Hippocampal formation (tissue), 2 donors: ENCODE data around the gene FAM135A.
A peak's percentile ranks its signal among the peaks of the same experiment; 100 is the strongest.
"Not testable (repeated sequence)": the region's sequence is repeated elsewhere in the genome, so short reads cannot be mapped to it uniquely, and the experiment has no call there.

Source experiments
- DNase-seq, 2 donors: peaks; one replicate each; lab custom pipeline; 2025; lab: John Stamatoyannopoulos, UW

FAM135A gene

DNA sequence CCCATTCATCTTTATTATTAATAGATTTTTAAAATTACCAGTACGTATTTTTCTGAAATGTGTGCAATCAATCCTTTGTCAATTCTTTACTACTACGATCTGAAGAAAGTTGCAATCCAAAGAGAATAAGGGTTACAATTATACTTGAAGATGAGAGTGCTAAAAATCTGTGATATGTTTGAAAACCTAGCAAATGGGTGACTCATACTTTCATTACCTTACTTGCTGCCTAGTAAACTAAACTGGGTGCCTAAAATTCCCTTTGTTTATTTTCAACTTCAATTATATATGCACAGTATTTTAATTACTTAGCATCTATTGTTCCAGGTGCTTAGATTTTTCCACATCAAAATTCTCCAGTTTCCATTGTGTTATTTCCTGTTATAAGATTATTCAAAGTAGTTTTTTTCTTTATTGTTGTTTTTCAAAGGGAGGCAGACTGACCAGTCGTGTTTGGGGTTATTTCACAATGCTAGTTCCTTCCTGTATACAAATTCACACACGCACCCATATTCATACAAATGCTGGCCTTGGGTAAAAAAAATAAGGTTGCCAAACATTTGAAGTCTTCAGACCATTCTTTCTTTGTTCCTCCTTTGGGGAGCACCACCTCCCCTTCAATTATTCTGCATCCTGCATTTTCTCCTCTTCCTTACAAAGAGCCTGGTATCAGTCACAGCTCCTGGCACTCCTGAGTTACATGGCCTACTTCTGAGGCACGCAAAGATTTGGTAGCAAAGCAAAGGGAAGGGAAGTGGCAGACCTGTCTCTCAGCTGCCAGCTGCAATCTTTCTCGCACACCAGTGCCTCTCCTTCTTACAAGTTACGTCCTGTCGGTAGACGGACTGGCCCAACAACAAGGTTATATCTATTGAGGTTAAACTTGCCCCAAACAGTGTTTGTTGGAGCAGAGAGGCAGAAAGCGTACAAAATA is 16.2 kb upstream of the FAM135A start:
- DNase-seq: no peak

GRCh38 chr6:70398783-70399728 is 14.3 kb upstream of the FAM135A start:
- no peak for DNase-seq

- DNase-seq: no peak
These were observed 8.7 kb upstream of the FAM135A start for GRCh38 chr6:70404658-70405057.

GRCh38 chr6:70409216-70409615 is 4.1 kb upstream of the FAM135A start:
- no peak for DNase-seq

DNA sequence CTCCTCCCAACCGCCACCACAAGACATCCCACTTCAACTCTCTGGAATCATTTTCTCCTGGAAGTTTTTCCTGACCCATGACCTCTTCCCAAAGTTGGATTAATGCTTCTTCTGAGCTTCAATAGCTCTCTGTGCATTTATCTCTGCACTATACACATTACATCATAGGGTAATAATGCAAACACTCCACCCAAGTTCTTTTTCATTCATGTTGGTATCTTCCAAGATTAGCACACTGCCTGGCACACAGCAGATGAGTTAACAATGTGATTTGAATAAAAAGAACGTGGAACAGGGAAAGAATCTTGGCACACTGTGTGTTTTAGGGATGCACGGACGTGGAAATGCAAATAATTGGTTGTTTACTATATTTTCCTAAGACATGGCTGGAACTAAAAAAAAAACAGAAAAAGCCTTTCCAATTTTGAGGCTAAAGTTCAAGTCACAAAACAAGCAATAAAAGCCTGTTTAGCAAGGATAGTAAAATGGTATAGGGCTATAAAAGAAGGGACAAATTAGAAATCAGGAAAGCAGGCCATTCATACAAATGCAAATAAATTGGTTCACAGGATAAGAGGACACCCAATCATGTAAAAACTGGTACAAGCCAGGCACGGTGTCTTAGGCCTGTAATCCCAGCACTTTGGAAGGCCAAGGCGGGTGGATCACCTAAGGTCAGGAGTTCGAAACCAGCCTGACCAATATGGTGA is 1.6 kb upstream of the FAM135A start:
- no peak for DNase-seq

DNA sequence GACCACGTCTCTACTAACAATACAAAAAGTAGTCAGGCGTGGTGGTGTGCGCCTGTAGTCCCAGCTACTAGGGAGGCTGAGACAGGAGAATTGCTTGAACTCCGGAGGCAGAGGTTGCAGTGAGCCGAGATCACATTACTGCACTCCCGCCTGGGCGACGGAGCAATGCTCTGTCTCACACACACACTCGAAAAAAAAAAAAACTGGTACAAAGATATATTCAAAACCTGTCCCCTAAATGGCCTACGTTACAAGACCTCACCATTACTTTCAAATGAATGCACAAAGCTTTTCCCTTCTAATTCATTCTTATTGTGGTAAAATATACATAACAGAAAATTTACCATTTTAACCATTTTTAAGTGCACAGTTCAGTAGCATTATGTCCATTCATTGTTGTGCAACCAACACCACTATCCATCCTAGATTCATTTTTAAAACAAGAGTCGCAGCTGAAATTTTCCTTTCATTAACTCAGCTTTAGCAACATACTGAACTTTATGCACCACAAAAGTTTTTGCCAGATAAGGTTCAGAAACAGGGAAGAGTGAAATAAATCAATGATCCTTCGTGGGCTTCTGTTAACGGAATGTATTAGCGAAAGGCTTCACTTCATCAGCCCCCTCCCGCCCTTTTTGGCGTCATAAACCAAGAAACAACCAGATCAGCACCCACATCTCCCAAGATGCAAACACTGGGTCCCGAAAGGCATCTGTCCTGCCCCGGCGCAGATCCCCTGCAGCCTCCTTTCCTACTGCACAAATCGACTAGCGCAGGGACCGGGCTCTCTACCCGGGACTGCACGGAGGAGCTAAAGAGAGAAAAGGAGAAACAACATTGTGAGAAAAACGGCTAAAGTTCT is 825 bp upstream of the FAM135A start:
- no peak for DNase-seq

DNA sequence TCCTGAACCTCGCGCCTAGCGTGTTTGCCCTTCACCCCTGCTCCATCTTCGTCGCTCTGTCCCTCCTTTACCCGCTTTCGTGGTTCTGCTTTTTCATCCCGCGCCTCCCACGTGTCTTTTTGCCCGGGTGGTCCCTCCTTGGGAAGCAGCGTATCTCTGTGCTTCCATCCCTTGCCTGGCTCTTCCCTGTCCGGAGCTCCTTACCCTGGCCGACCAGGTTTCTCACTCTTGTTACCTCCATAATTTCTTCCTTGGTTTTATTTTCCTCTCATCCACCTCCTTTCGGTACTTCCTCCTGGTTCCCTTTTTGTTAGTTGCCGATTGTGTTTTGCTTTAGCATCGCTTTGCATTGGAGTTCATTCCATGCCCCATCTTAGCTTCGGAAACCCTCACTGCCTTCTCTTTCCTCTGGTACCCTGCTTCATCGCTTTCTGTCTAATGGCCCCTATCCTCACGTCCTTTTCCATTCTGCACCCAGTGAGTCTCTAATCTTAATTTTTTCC is 735 bp downstream of the FAM135A start:
- peak in 1 of 2 donors; percentile 39 for DNase-seq

- no peak for DNase-seq
These were observed 1.5 kb downstream of the FAM135A start for GRCh38 chr6:70414813-70415212.

GRCh38 chr6:70415247-70415646 is 1.9 kb downstream of the FAM135A start:
- no peak for DNase-seq

DNA sequence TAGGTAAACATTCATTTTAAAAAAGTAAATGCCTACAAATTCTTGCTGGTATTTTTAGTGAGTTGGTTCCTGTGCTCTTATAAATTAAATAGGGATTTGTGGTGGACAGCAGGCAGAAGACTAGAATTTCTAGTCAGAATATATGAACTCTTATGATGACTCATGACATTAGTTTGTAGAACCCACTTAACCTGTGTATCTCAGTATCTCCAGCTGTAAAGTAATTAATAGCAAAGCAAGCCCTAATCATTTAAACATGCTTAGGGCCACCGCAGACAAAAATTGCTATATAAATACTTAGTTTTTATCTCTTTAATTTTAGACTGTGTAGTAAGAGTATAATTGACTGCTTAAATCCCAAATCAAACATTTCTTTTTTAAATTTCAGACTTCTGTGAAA is 2.4 kb downstream of the FAM135A start:
- DNase-seq: no peak

DNA sequence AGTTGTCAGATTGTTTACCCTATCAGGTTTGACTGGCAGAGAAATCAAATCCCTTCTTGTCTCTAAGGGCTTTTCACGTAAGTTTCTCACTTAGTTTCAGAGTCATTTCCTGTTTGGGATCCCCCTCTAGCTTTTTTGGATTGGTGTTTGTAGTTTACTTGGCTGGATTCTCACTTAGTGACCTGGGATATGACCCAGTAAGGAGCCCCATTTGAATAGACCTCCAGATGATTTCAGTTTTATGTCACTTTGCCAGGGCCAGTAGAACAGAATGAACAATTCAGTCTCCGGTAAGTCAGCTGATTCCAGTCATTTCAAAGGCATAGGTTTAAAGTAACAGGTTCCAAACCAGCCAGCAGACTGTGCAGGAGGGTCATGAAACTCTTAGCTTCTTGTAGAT is 8.2 kb downstream of the FAM135A start:
- no peak for DNase-seq

DNA sequence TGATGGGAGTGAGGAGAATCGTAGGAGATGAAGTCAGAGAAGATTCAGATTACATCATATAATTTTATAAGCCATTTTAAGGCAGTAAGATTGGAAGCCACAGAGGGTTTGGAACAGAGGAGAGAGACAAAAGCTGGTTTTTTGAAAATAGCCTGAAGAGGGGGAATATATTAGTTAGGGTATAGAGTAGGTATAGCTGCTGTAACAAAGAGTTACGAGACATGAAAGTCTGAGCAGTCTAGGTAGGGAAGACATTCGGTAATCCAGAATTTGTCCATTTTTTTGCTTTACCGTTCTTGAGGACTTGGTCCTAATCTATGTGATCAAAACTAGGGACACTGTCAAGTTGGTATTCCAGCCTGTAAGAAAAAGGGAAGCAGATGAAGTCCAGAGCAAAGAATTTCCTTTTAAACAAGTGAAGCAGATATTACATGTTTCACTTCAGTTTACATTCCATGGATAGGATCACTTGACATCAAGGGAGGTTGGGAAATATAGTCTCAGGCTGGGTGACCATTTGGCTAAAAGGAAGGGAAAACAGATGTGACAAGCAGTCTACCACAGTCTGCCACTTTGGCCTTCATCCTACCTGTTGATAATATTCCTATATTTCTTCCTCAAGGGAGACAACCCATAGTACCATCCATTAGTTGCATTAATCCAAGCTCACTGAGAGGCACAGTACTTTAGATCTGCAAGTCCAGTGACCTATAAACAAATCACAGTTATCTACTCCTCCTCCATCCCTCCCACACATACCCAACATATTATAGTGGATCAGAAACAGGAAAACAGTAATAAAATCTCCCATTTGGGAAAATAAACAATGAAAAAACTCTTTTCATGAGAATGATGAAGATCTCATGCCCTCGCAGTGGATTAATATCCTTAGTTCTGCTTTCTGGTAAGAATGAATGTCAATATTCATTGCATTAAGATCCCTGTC is 10.2 kb downstream of the FAM135A start:
- no peak for DNase-seq

- DNase-seq: no peak
These were observed 11.0 kb downstream of the FAM135A start for GRCh38 chr6:70424291-70424690.

DNA sequence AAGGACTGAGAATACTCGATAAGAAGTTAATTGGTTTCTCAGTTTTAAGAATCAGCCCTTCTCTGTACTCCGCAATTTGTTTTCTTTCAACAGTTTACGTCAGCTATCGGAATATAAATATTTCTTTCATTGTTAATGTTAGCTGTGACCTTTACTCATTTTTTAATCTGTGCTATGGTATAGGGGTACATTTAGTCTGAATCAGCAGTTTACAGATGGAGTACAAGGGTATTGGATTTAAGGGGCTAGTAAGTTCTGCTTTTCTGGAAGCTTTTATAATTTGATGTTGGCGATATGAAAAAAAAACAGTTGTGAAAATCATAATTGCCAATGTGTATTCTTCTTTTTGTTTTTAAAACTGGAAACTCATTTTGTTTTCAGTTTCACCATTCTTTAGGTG is 23.0 kb downstream of the FAM135A start:
- no peak for DNase-seq

DNA sequence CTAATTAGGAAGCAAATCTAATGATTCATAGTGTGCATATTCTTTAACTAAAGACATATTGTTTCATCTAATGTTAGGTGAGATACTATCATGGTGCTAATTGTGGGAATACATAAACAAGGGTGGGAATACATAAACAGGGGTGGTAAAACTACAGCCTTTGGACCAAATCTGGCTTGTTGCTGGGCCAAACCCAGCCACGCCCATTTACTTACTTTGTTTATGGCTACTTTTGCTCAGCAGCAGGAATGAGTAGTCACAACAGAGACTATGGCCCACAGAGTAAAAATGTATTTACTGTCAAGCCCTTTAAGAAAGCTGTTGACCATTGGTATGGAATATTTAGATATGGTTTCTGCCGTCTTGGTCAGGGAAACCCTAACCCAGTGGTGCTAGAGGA is 31.7 kb downstream of the FAM135A start:
- DNase-seq: no peak

- DNase-seq: peak in 1 of 2 donors; percentile 8
These were observed 34.2 kb downstream of the FAM135A start for GRCh38 chr6:70447343-70448070.

DNA sequence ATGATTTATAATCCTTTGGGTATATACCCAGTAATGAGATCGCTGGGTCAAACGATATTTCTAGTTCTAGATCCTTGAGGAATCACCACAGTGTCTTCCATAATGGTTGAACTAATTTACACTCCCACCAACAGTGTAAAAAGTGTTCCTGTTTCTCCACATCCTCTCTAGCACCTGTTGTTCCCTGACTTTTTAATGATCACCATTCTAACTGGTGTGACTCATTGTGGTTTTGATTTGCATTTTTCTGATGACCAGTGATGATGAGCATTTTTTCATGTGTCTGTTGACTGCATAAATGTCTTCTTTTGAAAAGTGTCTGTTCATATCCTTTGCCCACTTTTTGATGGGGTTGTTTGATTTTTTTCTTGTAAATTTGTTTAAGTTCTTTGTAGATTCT is 40.6 kb downstream of the FAM135A start:
- DNase-seq: not testable (repeated sequence)

- no peak for DNase-seq
These were observed 43.4 kb downstream of the FAM135A start for GRCh38 chr6:70456735-70457134.

DNA sequence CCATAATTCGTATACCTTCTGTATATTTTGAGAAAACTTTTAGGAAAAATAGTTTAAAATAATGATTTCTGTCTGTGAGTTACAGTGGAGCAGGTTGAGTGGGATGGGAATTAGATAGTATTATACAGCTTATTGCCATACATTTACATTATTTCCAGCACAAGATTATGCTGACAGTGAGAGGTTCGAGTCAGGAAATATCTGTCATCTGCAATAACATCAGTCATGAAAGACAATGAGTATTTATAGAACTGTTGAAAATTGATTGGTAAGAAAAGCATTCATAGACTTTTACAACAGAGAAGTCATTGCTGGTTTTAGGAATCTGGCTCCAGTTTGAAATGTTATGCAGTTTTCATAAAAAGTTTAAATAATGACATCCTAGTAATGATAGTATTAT is 45.9 kb downstream of the FAM135A start:
- DNase-seq: no peak
